Tibial nerve (tissue), 3 donors: Measurements from ENCODE around the gene SUOX.

Experiments
- CTCF ChIP-seq, 5 experiments: fragments of 200-600 bp in 3 of 5; fragments of 450-650 bp in 2 of 5; sonication (generic) in 3 of 5; IDR thresholded peaks; one replicate each; pipeline ENCODE4 v1.5.1; 2016 to 2019; ENCODE audit warnings: antibody characterized with exemption in 5 of 5, mild to moderate bottlenecking in 3 of 5, moderate library complexity in 2 of 5
- POLR2A ChIP-seq, 2 donors: fragments of 450-650 bp; IDR thresholded peaks; one replicate each; pipeline ENCODE4 v1.6.1; 2017; ENCODE audit warnings: antibody characterized with exemption in 2 of 2, mild to moderate bottlenecking in 2 of 2, moderate library complexity in 2 of 2

- TF ChIP-seq CTCF (IDR thresholded peaks at IDR 0.05), result no peak
- no peak for TF ChIP-seq POLR2A (IDR thresholded peaks at IDR 0.05)
Observed at GRCh38 chr12:56046027-56046780, 49.1 kb downstream of the SUOX start.
